HepG2 (cell line): ENCODE results near the gene PRDM15. TPM values are rescaled to one million over a fixed set of nuclear protein-coding genes. Genes with fewer than 3 reads are reported as not detected.

Experiments
- BORCS8-MEF2B ChIP-seq: sonication (generic); formaldehyde crosslinking; IDR thresholded peaks from 2 replicates; pipeline ENCODE4 v1.8.0; 2022; ENCODE audit warnings: mild to moderate bottlenecking, missing genetic modification reagents
- DMAP1 ChIP-seq: IDR thresholded peaks from 2 replicates; pipeline ENCODE4 v1.6.1; 2016
- DNMT1 ChIP-seq: sonication (generic); formaldehyde crosslinking; IDR thresholded peaks from 2 replicates; pipeline ENCODE4 v1.5.1; 2020; ENCODE audit warnings: mild to moderate bottlenecking, missing genetic modification reagents
- ETS1 ChIP-seq: sonication (generic); formaldehyde crosslinking; IDR thresholded peaks from 2 replicates; pipeline ENCODE4 v1.4.0; 2020; ENCODE audit warnings: missing genetic modification reagents
- FOXJ3 ChIP-seq: sonication (generic); formaldehyde crosslinking; IDR thresholded peaks from 2 replicates; pipeline ENCODE4 v1.4.0; 2020; ENCODE audit warnings: missing genetic modification reagents, mild to moderate bottlenecking, borderline replicate concordance
- GTF2F1 ChIP-seq: fragments of 150-350 bp; IDR thresholded peaks from 2 replicates; pipeline ENCODE4 v1.6.1; 2014; ENCODE audit warnings: low read length
- JUNB ChIP-seq: sonication (generic); formaldehyde crosslinking; IDR thresholded peaks from 2 replicates; pipeline ENCODE4 v1.8.0; 2022; ENCODE audit warnings: missing genetic modification reagents, mild to moderate bottlenecking, borderline replicate concordance
- KDM4B ChIP-seq: sonication (generic); formaldehyde crosslinking; IDR thresholded peaks from 2 replicates; pipeline ENCODE4 v1.4.0; 2020; ENCODE audit warnings: missing genetic modification reagents
- KLF13 ChIP-seq: sonication (generic); formaldehyde crosslinking; IDR thresholded peaks from 2 replicates; pipeline ENCODE4 v1.4.0; 2020; ENCODE audit warnings: mild to moderate bottlenecking, missing genetic modification reagents
- MIXL1 ChIP-seq: IDR thresholded peaks from 2 replicates; pipeline ENCODE4 v1.6.1; 2016
- POGK ChIP-seq: sonication (generic); formaldehyde crosslinking; conservative IDR thresholded peaks from 2 replicates; pipeline ENCODE4 v1.8.0; 2022; ENCODE audit warnings: mild to moderate bottlenecking, moderate library complexity, missing genetic modification reagents
- SIN3A ChIP-seq: IDR thresholded peaks from 2 replicates; pipeline ENCODE4 v1.6.1; 2011; ENCODE audit warnings: low read depth, mild to moderate bottlenecking, control low read depth, low read length, borderline replicate concordance
- ZBTB38 ChIP-seq: sonication (generic); formaldehyde crosslinking; IDR thresholded peaks from 2 replicates; pipeline ENCODE4 v1.5.1; 2020; ENCODE audit warnings: mild to moderate bottlenecking, missing genetic modification reagents
- ZNF160 ChIP-seq: sonication (generic); formaldehyde crosslinking; IDR thresholded peaks from 2 replicates; pipeline ENCODE4 v1.8.0; 2022; ENCODE audit warnings: mild to moderate bottlenecking, inconsistent platforms, missing genetic modification reagents
- ZNF430 ChIP-seq: sonication (generic); formaldehyde crosslinking; IDR thresholded peaks from 2 replicates; pipeline ENCODE4 v1.9.0; 2021; ENCODE audit warnings: mild to moderate bottlenecking, missing genetic modification reagents
- ZNF652 ChIP-seq: IDR thresholded peaks from 2 replicates; pipeline ENCODE4 v1.6.1; 2016; ENCODE audit warnings: low read depth, borderline replicate concordance
- ZNF687 ChIP-seq: sonication (generic); formaldehyde crosslinking; IDR thresholded peaks from 2 replicates; pipeline ENCODE4 v1.5.1; 2020; ENCODE audit warnings: mild to moderate bottlenecking, missing genetic modification reagents, moderate library complexity
- ZNF879 ChIP-seq: sonication (generic); formaldehyde crosslinking; IDR thresholded peaks from 2 replicates; pipeline ENCODE4 v1.8.1; 2023; ENCODE audit warnings: missing genetic modification reagents
- polyA plus RNA-seq, 8 experiments: library from polyadenylated mRNA; depleted of rRNA in 3 of 8; stranded (reverse) in 7 of 8; unstranded in 1 of 8; fragments of >200 nt; fragmentation: Illumina TruSeq in 4 of 8; extraction: Trizol in 4 of 8; gene quantifications; 2 replicates each; pipeline versions ENCODE4 v1.2.1 to v1.2.3, GENCODE V29; 2011 to 2016; ENCODE audit warnings: low read depth in 4 of 8, missing spikeins in 1 of 8, mixed read lengths in 1 of 8; ENCODE audit not compliant: insufficient read depth in 1 of 8
- total RNA-seq, 5 experiments: library from RNA; depleted of rRNA; stranded (reverse); fragments of >200 nt; fragmentation: Illumina TruSeq; extraction: Trizol; gene quantifications; 2 replicates each; pipeline ENCODE4 v1.2.3, GENCODE V29; 2016; ENCODE audit warnings: low read depth in 1 of 5
- TF ChIP-seq, protein P1 (sequence below): sonication (generic); formaldehyde crosslinking; IDR thresholded peaks from 2 replicates; pipeline ENCODE4 v1.5.0; 2020; ENCODE audit warnings: mild to moderate bottlenecking, missing genetic modification reagents
- TF ChIP-seq, protein P2 (sequence below): sonication (generic); formaldehyde crosslinking; IDR thresholded peaks from 2 replicates; pipeline ENCODE4 v1.9.0; 2022; ENCODE audit warnings: missing genetic modification reagents, mild to moderate bottlenecking, borderline replicate concordance

The PRDM15 gene
- total and polyA plus RNA-seq, 2 of the 13 experiments (the other 11 are each of a cell fraction or from before 2014, with no cell fraction given), result 4.0 to 6.9 TPM

DNA sequence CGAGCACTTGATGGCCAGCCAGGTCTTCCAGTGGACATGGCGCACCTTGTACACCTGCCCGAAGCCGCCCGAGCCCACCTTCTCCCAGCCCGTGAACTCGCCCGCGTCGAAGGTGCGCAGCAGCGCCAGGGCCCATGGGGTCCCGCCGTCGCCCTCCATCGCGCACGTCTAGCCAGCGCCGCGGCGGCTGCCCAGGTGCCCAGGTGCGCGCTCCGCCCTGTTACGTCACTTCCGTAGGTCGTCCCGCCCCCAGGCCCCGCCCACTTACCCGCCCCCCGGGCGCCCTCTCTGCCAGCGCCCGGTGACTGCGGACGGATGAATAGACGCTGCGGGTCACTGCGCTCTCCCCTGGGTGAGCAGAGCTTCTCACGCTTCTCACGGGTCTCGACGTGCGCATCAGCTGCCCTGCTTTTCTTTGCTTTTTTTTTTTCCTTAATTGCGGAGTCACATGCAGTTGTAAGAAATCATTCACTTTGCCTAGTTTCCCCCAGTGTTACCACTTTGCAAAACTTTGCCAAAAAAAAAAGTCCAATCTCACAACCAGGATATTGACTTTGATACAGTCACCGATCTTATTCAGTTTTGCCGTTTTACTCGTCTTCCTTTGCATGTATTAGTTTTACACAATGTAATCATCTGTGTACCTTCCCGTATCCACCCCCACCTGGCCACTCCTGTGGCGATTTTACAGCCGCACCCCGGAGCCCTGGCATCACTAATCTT, 112.1 kb downstream of the PRDM15 start, which contains the start of gene RIPK4 (continued):
- TF ChIP-seq, protein P1, sequence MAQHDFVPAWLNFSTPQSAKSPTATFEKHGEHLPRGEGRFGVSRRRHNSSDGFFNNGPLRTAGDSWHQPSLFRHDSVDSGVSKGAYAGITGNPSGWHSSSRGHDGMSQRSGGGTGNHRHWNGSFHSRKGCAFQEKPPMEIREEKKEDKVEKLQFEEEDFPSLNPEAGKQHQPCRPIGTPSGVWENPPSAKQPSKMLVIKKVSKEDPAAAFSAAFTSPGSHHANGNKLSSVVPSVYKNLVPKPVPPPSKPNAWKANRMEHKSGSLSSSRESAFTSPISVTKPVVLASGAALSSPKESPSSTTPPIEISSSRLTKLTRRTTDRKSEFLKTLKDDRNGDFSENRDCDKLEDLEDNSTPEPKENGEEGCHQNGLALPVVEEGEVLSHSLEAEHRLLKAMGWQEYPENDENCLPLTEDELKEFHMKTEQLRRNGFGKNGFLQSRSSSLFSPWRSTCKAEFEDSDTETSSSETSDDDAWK (CRISPR knock-in tag), result no peak
- no peak for TF ChIP-seq POGK (CRISPR knock-in tag)
- TF ChIP-seq GTF2F1, result no peak
- no peak for TF ChIP-seq FOXJ3 (CRISPR knock-in tag)
- TF ChIP-seq ETS1 (CRISPR knock-in tag), result 0 out of 2 replicates have a peak, but pooled peaks have one; percentile 49
- TF ChIP-seq BORCS8-MEF2B (CRISPR knock-in tag), result no peak
- TF ChIP-seq DMAP1 (CRISPR knock-in tag), result no peak; the same call in 1 of the 2 replicates
- TF ChIP-seq KLF13 (CRISPR knock-in tag), result no peak
- TF ChIP-seq DNMT1 (CRISPR knock-in tag), result no peak
- no peak for TF ChIP-seq ZNF879 (CRISPR knock-in tag)
- TF ChIP-seq ZNF430 (CRISPR knock-in tag), result no peak; the same call in 1 of the 2 replicates
- TF ChIP-seq JUNB, result no peak
- no peak for TF ChIP-seq MIXL1 (CRISPR knock-in tag)
- TF ChIP-seq ZNF652, result no peak
- no peak for TF ChIP-seq KDM4B
- no peak for TF ChIP-seq SIN3A
- no peak for TF ChIP-seq ZBTB38 (CRISPR knock-in tag)
- peak; percentile 82 for TF ChIP-seq ZNF687
- TF ChIP-seq, protein P2, sequence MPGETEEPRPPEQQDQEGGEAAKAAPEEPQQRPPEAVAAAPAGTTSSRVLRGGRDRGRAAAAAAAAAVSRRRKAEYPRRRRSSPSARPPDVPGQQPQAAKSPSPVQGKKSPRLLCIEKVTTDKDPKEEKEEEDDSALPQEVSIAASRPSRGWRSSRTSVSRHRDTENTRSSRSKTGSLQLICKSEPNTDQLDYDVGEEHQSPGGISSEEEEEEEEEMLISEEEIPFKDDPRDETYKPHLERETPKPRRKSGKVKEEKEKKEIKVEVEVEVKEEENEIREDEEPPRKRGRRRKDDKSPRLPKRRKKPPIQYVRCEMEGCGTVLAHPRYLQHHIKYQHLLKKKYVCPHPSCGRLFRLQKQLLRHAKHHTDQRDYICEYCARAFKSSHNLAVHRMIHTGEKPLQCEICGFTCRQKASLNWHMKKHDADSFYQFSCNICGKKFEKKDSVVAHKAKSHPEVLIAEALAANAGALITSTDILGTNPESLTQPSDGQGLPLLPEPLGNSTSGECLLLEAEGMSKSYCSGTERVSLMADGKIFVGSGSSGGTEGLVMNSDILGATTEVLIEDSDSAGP (CRISPR knock-in tag), result 0 out of 2 replicates have a peak, but pooled peaks have one; percentile 16
- TF ChIP-seq ZNF160 (CRISPR knock-in tag), result no peak
